ENCODE data around the gene EP300.
"Not testable (repeated sequence)": the region's sequence is repeated elsewhere in the genome, so short reads cannot be mapped to it uniquely, and the experiment has no call there.

Gene EP300

DNA sequence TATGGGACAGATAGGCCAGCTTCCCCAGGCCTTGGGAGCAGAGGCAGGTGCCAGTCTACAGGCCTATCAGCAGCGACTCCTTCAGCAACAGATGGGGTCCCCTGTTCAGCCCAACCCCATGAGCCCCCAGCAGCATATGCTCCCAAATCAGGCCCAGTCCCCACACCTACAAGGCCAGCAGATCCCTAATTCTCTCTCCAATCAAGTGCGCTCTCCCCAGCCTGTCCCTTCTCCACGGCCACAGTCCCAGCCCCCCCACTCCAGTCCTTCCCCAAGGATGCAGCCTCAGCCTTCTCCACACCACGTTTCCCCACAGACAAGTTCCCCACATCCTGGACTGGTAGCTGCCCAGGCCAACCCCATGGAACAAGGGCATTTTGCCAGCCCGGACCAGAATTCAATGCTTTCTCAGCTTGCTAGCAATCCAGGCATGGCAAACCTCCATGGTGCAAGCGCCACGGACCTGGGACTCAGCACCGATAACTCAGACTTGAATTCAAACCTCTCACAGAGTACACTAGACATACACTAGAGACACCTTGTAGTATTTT, 86.1 kb downstream of the EP300 start:
- no peak for TF ChIP-seq CTCF (conservative IDR thresholded peaks at IDR 0.05; ENCODE audit: low read depth, low read length)
- H3K4me3 ChIP-seq (ENCODE audit: low read length): no peak overlapping the region
- DNase-seq (ENCODE audit: low read depth): no peak

DNA sequence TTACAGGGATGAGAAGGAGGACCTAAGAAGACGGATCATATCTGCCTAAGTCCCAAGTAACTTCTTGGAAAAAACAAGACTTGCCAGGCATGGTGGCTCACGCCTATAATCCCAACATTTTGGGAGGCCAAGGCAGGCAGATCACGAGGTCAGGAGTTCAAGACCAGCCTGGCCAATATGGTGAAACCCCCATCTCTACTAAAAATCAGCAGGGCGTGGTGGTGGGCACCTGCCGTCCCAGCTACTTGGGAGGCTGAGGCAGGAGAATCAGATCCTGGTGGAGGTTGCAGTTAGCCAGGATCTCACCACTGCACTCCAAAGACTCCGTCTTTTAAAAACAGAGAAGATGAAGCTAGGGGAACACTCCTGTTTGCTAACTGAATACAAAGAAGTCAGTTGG, 88.0 kb downstream of the EP300 start:
- DNase-seq (ENCODE audit: low read depth); H3K4me3 ChIP-seq (ENCODE audit: low read length): not testable (repeated sequence)

DNA sequence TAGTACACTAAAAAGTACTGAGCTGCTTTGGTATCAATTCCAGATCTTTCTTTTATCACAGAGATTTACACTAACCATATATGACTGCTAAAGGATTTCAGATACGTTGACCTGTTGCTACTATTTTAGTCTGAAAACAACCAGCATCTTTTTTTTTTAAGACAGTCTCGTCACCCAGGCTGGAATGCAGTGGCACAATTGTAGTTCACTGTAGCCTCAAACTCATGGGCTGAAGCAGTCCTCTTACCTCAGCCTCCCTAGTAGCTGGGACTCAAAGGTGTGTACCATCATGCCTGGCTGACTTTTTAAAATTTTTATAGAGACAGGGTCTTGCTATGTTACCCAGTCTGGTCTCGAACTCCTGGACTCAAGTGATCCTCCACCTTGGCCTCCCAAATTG, 88.5 kb downstream of the EP300 start:
- TF ChIP-seq CTCF (conservative IDR thresholded peaks at IDR 0.05; ENCODE audit: low read depth, low read length): no peak
- no peak for DNase-seq (ENCODE audit: low read depth)
- no peak overlapping the region for H3K4me3 ChIP-seq (ENCODE audit: low read length)

DNA sequence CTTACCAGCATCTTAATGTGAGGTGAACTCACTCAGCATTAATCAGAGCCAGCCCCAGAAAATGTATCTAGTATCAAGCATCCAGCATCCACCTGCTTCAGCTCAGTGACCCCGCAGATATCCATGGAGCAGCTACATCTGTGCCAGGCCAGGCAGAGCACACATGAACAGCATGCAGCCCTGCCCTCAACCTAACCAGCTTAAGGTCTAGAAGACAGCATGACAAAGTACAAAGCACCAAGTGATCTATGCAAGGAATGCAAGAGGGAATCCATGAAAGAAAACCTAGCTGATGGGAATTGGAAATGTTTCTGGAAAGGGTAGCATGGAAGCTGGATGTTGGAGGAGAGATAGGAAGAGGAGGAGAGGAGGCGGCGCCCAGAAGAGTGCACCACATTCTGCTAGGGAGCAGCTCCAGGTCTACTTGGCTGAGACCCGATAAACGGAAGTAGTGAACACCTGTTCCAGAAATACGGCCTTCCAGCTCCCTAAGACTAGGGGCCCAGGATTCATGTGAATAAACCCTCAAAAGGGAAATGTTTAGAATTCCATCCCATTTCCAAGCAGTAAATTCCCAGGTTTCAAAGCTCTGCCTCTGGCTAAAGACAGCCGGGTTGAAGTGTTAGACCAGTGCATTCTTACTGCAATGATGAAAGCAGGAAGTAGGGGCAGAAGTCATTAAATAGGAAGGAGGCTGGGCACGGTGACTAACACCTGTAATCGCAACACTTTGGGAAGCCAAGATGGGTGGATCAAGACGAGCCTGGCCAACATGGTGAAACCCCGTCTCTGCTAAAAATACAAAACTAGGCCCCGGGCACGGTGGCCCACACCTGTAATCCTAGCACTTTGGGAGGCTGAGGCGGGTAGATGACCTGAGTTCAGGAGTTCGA, 89.2 kb downstream of the EP300 start:
- TF ChIP-seq CTCF (conservative IDR thresholded peaks at IDR 0.05; ENCODE audit: low read depth, low read length): no peak
- DNase-seq (ENCODE audit: low read depth): no peak

DNA sequence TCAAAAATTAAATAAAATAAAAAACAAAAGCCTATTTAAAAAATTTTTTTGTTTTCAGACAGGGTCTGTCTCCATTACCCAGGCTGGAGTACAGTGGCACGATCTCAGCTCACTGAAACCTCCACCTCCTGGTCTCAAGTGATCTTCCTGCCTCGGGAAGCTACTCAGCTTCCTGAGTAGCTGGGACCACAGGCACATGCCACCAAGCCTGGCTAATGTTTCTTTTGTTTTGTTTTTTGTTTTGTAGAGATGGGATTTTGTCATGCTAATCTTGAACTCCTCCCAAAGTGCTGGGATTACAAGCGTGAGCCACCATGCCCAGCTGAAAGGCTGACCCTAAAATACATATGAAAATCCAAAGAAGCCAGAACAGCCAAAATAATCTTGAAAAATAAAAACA, 92.3 kb downstream of the EP300 start:
- no peak overlapping the region for H3K4me3 ChIP-seq (ENCODE audit: low read length)
- TF ChIP-seq CTCF (conservative IDR thresholded peaks at IDR 0.05; ENCODE audit: low read depth, low read length): no peak
- no peak for DNase-seq (ENCODE audit: low read depth)

More for the DNA sequence above, 89.2 kb downstream of the EP300 start:
- no peak overlapping the region for H3K4me3 ChIP-seq (ENCODE audit: low read length)

- H3K4me3 ChIP-seq (ENCODE audit: low read length): no peak overlapping the region
- no peak for TF ChIP-seq CTCF (conservative IDR thresholded peaks at IDR 0.05; ENCODE audit: low read depth, low read length)
- DNase-seq (ENCODE audit: low read depth): no peak
These were observed 99.1 kb downstream of the EP300 start for GRCh38 chr22:41191467-41191866.

- DNase-seq (ENCODE audit: low read depth): no peak
- TF ChIP-seq CTCF (conservative IDR thresholded peaks at IDR 0.05; ENCODE audit: low read depth, low read length): no peak
These were observed 101.4 kb downstream of the EP300 start for GRCh38 chr22:41193829-41194228.

More at GRCh38 chr22:41193829-41194228, 101.4 kb downstream of the EP300 start:
- H3K4me3 ChIP-seq (ENCODE audit: low read length): no peak overlapping the region

All from retinal pigment epithelial cell (primary cell).